GF-D8 (cell line): ENCODE measurements around the gene NFASC.

Source experiments
- DNase-seq: peaks from one replicate; lab custom pipeline; 2025; lab: John Stamatoyannopoulos, UW

The NFASC gene

GRCh38 chr1:205009670-205010069 is 139.0 kb downstream of the NFASC start:
- no peak for DNase-seq

GRCh38 chr1:205012391-205013140 is 141.9 kb downstream of the NFASC start:
- DNase-seq: no peak

- no peak for DNase-seq
These were observed 143.2 kb downstream of the NFASC start for GRCh38 chr1:205013683-205014367.

- DNase-seq: no peak
These were observed 144.1 kb downstream of the NFASC start for GRCh38 chr1:205014783-205015182.

- no peak for DNase-seq
These were observed 144.6 kb downstream of the NFASC start for GRCh38 chr1:205015241-205015640.

DNA sequence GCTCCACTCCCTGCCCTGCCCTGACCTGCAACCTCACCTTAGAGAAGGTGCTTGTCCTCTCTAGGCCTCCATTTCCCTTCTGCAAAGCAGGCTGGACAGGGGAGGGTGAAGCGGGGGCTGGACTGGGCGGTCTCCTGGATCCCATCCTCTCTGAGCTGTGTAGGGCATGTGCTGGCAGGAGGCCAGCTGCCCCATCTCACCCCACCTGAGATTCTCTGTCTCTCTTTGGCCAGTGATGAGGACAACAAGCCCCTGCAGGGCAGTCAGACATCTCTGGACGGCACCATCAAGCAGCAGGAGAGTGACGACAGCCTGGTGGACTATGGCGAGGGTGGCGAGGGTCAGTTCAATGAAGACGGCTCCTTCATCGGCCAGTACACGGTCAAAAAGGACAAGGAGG is 145.4 kb downstream of the NFASC start:
- no peak for DNase-seq

GRCh38 chr1:205016584-205016983 is 145.9 kb downstream of the NFASC start:
- DNase-seq: no peak

DNA sequence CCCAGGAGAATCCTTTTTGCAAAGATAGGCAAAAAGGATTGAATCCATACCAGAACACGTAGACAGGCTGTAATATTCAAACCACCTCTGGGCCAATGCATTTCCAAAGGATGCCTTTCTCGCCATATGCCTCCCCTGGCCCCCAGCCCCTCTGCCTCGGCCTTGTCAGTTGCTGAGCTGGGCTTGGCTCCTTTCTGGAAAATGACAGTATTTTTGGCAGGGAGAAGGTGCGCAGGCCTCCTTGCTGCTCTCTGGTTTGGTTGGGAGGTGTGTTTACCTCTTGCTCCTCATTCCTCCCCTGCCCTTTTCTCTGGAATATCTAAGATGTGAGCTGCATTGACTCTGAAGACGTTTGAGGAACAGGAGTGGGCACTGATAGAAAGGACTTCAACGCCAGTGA is 146.3 kb downstream of the NFASC start:
- no peak for DNase-seq

DNA sequence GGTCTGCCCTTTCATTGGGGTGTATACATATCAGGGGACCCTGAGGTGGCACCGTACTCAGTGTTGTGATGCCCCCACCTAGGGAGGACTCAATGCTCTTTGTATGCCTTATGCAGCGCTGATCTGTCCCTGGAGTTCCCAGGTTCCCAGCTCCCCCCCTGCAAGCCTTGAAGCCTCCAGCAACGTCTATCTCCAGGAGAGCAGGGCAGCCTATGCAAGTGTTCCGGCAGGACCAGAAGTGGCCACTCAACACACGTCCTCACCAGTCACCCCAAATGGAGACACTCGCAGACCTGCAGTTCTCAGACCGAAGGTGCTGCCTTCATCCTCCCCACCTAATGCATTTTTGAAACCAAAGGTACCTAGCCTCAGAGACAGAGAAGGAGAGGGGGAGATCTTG is 147.1 kb downstream of the NFASC start:
- DNase-seq: no peak

DNA sequence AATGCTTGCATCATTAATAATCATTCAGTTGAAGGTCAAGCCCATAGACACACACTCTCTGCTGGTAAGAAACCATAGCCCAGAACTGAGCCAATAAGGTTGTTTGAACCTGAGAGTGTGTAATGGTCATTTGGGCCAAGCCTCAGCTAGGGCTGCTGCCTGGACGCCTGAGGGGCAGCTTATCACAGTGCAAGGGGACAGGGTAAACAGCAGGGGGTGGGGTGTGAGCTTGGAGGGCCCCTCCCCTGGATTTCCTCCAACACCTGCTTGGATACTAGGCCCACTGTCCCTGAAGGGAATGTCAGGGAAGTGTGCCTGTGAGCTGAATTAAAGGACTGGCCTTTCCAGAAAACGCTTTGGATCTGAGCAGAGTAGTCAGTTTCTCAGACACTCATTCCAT is 147.7 kb downstream of the NFASC start:
- DNase-seq: no peak

DNA sequence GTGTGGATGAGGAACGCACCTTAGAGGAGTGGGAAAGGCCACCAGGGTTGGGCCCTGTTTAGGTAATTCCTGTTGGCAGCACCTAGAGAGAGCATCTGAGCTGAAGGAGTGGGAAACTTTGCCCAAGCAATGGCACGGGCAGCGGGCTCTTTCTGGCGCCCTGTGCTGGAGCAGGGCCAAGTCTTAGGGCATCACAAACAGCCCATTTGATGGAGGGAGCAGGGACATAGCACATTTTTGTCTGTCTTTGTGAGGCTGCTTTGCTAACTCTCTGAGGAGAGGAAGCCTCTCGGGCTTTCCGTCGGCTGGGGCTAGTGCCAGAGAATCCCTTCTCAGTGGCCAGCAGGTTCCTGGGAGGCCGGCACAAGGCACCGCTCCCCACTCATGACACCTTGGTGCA is 149.8 kb downstream of the NFASC start:
- no peak for DNase-seq

DNA sequence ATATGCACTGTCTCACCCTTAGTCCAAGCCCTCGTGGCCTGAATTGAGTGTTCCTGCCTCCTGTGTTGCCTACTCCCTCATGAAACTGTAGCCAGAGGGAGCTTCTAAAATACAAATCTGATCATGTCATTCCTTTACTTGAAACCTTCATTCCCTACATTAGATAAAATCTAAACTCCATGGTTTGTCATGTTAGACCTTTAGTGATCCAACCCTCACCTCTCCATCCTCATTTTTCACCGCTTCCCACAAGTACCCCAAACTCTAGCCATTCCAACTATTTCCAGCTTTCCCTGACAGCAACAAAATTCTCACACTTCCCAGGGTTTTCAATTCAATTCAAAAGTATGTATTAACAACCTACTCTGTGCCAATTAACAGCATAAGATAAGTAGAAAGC is 154.0 kb downstream of the NFASC start:
- no peak for DNase-seq

DNA sequence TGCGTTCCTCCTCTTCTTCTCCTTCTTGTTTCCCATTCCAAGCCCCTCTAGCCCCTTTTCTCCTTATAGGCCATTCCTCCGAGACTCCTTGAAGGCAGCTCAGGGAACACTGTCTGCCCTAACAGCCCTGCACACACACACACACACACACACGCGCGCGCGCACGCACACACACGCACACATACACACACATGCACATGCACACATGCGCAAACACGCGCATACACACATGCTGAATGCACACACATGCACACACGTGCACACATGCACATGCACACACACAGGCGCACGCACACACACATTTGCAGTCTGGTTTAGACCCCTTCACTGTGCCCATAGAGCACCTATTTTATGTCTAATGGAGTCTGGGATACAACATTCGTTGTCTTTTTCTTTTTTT is 154.6 kb downstream of the NFASC start:
- DNase-seq: no peak

- DNase-seq: no peak
These were observed 155.5 kb downstream of the NFASC start for GRCh38 chr1:205026181-205026580.

DNA sequence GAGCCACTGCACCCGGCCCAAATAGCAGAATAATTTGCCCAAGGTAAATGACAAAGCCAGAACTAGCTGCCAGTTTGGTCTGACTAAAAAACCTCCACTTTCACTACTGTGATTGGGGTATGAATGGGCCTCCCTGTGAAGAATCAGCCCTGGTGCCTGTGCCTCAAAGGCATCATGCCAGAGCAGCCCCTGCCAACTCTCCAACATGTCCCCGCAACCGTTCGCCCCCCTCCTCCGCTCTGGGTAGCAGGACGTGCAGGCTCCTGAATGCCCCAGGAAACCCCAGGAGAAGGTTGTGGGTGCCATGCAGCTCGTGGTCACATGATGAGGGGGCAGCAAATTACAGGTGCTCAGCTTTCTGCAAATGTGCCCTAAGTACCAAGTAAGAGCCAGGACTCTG is 157.7 kb downstream of the NFASC start:
- no peak for DNase-seq

- DNase-seq: no peak
These were observed 158.3 kb downstream of the NFASC start for GRCh38 chr1:205028924-205029323.

- DNase-seq: no peak
These were observed 159.6 kb downstream of the NFASC start for GRCh38 chr1:205030241-205030640.

DNA sequence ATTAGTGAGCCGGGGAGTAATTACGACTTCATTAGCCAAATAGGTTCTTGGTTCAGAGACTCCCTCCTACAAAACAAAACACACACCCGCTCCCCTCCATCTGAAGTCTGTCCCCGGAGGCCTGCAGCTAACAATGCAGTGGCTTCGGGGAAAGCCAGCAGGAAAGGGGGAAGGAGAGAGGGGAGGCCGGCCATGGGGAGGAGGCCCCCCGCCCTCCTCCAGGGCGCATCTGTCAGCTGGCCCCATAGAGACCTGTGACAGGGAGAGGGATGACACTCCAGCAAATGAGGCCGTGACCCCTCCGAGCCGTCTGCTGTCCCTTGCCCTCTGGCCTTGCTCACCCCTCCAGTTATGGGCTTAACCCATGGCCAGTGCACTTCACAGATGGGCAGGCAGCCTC is 160.2 kb downstream of the NFASC start:
- DNase-seq: no peak

DNA sequence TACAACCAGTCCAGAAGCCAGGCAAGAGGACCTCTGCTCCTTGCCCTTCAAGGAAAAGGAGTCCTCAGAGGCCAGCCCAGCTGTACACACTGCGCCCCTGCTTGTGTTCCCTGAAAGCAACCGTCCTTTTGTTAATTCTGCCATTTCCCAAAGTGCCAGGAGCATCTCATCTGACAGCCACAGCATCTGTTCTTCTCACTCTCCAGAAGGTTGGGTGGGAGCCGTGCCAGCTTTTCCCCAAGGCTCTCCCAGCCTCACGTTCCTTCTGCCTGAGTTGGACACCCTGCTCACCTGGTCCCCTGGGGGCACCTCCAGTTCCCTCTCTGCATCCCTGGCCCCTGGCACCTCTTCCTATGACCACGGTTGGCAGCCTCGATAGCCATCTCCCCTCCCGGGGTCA is 161.8 kb downstream of the NFASC start:
- DNase-seq: no peak

DNA sequence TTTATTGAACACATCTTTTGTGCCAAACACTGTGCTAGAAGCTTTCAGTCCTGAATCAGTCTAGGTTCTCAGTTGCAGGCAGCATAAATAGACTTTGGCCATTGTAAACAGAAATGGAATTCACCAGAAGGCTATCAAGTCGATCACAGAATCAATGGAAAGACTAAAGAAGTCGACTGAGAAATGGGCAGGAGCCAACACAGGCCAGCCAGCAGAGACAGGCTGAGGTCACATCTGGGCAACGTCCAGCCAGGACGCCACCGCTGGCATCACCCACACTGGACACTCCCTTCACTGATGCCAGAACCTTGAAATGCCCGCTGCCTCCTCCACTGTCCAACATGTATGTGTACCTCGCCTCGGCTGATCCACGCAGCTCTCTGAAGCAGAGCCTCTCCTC is 166.9 kb downstream of the NFASC start:
- DNase-seq: no peak

GRCh38 chr1:205038132-205038786 is 167.6 kb downstream of the NFASC start:
- DNase-seq: no peak

GRCh38 chr1:205041001-205041715 is 170.5 kb downstream of the NFASC start:
- no peak for DNase-seq
